H1 (cell line): Measurements from ENCODE around the gene TOMM7. TPM values are rescaled to one million over a fixed set of nuclear protein-coding genes. Genes with fewer than 3 reads are reported as not detected.

Source experiments
- CREB1 ChIP-seq: IDR thresholded peaks from 2 replicates; pipeline ENCODE4 v1.6.1; 2012; ENCODE audit warnings: inconsistent platforms
- TCF12 ChIP-seq: IDR thresholded peaks from 2 replicates; pipeline ENCODE4 v1.6.1; 2011; ENCODE audit warnings: low read depth, mild to moderate bottlenecking, low read length
- polyA plus RNA-seq, 7 experiments: library from polyadenylated mRNA; depleted of rRNA in 3 of 7; stranded (reverse) in 5 of 7; unstranded in 2 of 7; fragments of >200 nt in 5 of 7; fragments of 200-250 nt in 2 of 7; gene quantifications; 1 replicate in 5 of 7; 2 replicates in 1 of 7; 4 replicates in 1 of 7; pipeline versions ENCODE4 v1.2.1 to v1.2.3, GENCODE V29; 2011 to 2013; ENCODE audit warnings: missing spikeins in 2 of 7, mixed read lengths in 2 of 7
- total RNA-seq: library from RNA; stranded (reverse); fragmentation: NEBNext Ultra II Directional; extraction: Animal tissue kit (Norgen Biotek cat#: 25700); gene quantifications from 2 replicates; pipeline ENCODE4 v1.2.1, GENCODE V29; 2021

The TOMM7 gene
- total and polyA plus RNA-seq, 2 of the 8 experiments (the other 6 are each of a cell fraction or from before 2014, with no cell fraction given): 389 to 508 TPM

DNA sequence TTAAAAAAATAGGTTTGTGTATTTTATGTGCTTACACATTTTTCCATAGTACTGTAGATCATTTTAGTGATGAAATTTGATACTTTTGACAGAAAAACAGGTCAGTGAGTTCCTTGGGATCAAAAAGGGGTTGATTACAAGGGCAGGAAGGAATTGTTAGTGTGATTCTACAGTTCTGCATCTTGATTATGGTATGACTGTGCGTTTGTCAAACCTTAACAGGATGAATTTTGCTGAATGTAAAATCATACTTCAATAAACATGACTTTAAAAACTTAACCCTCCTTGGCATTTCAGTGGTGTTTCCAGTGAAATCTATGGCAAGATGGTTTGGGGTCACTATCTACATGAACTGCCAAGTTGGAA lies 35.6 kb upstream of the TOMM7 start (continued):
- TF ChIP-seq CREB1 (no peak), TCF12 (no peak)
